Measurements from ENCODE around the gene APOBEC3A.
A peak's percentile ranks its signal among the peaks of the same experiment; 100 is the strongest.

The APOBEC3A gene

DNA sequence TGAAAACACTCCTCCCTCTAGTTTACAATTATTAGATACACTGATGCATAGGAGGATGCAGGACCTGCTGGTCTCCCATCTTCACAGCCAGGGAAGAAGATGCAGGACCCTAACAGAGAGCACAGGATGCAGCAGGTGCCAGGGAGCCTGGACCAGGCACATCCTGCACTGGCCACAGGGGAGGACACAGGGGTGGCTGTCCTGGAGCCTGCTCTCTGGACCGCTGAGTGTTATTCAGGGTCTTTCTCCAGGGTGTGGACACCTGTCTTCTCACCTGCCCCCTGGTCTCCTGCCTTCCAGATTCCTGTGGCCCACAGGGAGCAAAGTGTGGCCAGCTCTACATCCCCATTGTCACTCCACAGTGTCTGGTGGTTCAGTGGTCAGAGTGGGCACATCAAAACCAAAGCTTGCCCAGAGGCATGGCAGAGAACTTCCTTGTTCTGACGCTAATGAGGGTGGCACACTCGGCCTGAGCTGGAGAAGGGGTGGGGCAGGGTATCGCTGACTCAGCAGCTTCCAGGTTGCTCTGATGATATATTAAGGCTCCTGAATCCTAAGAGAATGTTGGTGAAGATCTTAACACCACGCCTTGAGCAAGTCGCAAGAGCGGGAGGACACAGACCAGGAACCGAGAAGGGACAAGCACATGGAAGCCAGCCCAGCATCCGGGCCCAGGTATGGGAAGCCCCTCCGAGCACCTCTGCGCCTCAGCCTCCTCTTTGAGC, at the start of gene APOBEC3A:
APOBEC3A (plus strand) TSS at position 564 of the 725 bp plus-strand sequence; CDS start at position 647, 83 bp downstream.
- no peak for DNase-seq

DNA sequence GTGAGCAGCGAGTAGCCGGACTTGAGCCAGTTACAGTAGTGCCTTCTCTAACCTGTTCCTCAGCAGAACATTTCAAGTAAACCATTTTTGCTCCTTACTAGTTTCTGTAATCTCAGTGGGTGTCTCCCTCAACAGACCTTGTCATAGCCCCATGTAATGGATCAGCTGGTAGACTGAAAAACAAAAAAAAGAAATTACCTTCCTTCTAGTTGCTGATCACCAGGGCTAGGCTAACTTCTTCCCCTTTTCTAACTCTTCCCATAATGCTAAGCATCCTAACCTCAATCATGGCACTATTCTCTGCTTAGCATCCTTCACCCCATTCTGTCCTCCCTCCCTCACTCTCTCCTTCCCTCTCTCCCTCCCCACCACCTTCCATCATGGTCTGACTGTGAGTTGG, 49.6 kb upstream of the APOBEC3A start:
- DNase-seq, result no peak

DNA sequence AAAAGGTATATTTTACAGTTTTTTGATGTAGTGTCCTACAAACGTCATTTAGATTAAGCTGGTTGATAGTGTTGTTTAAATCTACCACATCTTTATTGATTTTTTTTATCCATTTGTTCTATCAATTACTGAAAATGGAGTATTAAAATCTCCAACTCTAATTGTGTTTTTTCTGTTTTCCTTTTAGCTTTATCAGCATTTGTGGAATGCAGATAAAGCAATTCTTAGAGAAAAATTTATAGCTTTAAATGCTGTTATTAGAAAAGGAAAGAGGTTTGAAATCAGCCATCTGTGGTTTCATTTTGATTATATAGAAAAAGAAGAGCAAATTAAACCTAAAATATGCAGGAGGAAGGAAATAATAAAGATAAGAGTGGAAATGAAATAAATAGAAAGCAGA, 46.0 kb upstream of the APOBEC3A start:
- no peak for DNase-seq

DNA sequence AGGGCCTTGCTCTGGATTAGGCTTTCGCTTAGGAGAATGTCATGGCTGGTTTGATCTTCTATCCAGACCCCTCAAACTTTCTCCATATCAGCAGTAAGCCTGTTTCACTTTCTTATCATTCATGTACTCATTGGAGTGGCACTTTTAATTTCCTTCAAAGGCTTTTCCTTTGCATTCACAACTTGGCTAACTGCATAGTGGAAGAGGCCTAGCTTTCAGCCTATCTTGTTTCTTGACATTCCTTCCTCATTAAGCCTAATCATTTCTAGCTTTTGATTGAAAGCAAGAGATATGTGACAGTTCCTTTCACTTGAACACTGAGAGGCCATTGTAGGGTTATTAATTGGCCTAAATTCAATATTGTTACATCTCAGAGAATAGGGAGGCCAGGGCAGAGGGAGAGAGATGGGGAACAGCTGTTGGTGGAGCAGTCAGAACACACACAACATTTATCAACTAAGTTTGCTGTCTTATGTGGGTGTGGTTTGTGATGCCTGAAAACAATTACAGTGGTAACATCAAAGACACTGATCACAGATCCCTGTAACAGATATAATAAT, 37.7 kb upstream of the APOBEC3A start:
- no peak for DNase-seq

DNA sequence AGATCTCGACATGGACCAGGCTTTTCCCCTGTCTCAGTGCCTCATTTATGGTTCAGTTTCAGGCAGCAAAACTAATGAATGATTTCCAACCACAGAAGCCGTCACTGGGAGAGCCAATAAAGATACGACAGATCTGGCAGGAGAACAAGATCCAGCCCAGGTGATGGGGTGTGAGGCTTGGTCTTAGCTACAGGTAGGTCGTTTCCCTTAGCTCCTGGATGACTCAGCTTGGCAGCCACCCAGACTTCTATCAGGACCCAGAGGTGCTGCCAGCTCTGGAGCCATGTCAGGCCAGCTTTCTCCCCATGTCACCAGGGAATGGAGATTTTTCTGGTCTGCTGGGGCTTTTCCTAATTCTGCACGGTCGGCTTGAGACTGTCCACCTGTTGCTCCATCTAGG, 36.3 kb upstream of the APOBEC3A start:
- DNase-seq, result no peak

DNA sequence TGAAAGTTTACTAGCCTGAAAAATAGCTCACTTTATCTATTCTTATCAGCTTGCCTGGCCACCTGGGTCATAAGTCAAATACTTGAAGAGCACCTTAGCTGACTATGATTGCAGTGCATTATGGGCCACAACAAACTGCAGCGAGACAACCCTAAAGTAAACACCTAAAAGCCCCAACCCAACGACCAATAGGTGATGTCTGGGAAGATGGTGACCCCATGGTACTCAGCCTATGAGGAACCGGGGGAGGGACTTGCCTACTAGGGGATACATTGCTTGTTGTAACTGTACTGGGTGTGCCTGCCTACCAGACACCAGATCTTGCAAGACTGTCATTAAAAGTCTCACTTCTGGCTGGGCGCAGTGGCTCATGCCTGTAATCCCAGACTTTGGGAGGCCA, 35.6 kb upstream of the APOBEC3A start:
- DNase-seq, result no peak

DNA sequence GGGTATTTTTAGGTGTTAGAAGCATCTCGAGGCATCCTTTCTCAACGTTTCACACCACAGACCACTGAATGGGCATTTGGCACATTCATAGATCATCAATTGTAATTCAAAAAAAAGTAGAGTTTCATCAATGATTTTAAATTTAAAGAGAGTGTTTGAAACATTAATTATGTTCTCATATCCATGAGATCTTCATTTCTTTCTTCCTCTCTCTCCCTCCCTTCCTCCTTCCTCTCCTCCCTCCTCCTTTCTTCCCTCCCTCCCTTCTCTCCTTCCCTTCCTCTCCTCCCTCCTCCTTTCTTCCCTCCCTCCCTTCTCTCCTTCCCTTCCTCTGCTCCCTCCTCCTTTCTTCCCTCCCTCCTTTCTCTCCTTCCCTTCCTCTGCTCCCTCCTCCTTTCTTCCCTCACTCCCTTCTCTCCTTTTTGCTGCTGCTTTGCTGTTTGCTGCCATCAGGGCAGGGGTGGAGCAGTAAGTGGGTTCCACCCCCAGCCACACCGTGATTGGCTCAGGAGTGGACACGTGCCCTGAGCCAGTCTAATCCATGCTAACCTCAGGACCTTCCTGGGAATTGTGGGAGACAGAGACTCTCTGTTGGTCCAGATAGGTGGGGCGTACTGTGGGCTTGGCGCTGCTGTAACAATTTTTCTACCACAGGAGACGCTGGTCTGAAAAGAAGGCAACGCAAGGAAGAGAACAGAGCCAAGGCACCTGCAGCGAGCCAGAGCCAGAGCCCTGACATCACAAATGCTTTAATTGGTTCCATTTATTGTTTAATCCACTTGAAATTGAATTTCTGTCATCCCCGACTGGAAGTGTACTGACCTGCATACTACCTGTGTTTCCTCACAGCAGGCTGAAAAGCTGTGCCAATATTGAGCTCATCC, 33.7 kb upstream of the APOBEC3A start:
- DNase-seq, result peak; percentile 85

DNA sequence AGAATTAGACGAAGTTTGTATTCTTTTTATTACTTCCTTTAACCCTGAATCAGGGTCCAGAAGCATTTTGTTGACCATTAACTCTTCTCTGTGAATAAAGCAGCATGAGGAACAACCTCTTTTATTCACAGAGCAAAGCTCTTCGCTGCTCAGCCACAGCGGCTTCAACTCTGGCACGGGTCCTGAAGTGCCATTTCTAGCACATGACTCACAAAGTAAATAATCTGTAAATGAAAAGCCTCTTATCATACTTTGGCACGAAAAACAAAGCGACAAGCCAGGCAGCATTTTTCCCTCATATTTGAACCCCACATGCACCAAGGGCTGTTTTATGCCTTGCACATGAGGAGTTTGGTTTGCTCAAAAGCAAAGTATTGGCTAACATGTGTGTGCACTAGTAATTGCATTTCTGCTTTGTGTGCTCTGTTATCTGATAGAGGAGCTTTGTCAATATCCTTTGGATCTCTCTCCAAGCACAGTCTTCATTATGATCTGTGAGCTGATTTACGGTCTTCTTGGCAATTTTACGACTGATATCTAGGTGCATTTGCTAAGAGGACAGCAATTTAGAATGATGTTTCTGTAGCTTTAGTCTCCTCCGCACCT, 33.0 kb upstream of the APOBEC3A start:
- peak; percentile 91 for DNase-seq

DNA sequence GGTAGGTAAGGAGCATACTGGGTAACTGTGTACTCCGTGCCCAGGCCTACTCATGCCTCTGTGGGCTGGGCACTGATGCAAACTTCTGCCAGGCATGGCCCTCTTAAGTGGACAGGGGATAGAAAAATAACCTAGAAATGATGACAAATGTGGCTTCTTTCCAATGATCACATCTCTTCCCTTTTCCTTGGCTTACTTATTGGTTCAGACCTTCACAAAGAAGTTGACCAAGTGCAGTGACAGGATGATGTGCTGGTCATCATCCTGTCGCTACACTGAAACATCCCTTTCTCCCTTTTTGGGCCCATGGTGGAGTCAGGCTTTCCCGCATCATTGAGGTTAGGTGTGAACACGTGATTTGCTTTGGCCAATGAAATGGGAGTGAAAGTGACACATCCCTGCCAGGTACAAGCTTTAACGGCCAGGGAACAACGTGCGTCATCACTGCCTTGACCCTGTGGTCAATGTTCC, 31.8 kb upstream of the APOBEC3A start:
- DNase-seq, result no peak

DNA sequence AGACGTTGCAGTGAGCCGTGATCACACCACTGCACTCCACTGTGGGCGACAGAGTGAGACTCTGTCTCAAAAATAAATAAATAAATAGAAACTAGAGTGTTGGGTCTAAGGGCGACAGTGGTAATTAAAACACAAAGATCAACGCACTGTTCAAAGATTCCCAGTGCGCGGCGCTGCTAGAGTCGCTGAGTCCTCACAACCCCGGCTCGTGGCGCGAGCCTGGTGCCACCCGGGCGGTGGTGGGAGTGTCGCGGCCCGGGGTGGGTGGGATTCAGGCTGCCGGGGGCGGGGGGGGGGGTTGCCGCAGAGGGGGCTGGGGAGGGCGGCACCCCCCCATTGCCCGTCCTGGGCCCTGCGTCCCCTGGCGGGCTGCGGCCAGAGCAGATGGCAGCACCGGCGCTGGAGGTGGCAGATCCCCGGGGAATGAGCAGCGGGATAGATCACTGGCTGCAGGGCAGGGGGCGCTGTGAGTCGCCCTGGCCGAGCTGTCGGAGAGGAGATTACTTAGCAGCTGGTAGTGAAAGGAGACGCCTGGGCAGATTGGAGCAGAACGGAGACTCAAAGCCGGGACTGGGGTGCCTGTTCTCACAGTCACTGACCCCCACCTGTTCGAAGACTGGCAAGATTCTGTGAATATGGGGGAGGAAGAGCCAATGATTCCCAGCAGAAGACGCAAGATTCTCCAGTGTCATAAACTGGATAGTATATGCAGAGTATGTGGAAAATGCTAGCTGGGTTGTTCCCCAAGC, 30.2 kb upstream of the APOBEC3A start:
- peak; percentile 41 for DNase-seq

DNA sequence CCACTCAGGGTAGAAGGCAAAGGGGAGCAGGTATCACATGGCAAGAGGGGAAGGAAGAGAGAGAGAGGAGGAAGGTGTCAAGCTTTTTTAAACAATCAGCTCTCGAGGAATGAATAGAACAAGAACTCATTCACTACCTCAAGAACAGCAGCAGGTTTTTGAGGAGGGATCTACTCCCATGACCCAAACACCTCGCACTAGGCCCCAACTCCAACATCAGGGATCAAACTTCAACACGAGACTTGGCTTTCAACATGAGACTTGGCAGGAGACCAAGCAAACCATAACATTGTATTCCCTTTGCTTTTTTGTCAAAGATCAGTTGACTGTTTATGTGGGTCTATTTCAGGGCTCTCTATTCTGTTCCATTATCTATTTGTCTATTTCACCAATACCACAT, 26.9 kb upstream of the APOBEC3A start:
- DNase-seq, result no peak

DNA sequence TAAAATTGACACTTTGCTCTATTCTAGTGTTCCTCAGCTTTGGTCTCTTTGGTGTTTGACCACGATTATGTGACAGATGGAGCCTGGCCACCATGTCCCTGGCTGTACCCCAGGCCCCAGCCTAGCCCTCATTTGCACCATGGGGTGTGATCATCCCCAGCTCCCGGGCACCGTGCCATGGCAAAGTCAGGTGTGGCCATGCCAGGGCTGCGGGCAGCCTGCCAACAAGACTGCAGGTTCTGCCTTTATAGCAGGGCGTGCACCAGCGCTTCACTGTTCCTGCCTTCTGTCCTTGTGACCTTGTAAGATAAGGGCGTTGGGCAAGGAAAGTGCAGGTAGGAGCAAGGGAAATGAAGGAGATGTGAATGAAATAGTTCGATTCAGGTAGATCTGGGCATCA, 22.4 kb upstream of the APOBEC3A start:
- DNase-seq, result peak; percentile 78

DNA sequence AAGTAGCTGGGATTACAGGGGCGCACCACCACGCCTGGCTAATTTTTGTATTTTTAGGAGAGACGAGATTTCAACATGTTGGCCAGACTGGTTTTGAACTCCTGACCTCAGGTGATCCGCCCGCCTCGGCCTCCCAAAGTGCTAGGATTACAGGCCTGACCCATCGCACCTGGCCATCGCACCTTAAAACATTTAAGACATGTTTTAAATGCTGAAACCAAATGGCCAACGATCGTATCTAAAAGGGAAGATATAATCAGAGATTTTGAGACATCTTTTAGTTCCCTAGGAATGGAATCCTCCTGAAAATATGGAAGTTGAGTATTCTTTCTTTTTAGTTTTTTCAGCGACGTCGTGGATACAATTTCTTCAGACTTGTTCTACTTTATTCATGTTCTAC, 21.8 kb upstream of the APOBEC3A start:
- DNase-seq, result no peak

DNA sequence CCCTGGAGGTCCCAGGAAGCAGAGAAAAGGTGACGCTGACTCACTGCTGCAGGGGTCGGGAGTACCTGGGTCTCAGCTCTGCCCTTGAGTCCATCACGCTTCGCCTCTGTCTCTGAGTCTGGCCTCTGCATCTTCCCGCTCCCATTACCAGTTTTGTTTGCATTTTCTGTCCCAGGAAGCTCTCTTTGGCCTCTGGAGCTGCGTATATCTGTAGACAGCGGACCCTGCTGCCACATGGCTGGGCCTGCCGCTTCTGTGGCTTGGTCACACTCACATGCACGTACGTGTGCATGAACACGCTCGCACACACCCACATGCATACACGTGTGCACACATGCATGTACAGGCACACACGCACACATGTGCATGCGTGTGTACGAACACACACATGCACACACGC, 20.8 kb upstream of the APOBEC3A start:
- no peak for DNase-seq

DNA sequence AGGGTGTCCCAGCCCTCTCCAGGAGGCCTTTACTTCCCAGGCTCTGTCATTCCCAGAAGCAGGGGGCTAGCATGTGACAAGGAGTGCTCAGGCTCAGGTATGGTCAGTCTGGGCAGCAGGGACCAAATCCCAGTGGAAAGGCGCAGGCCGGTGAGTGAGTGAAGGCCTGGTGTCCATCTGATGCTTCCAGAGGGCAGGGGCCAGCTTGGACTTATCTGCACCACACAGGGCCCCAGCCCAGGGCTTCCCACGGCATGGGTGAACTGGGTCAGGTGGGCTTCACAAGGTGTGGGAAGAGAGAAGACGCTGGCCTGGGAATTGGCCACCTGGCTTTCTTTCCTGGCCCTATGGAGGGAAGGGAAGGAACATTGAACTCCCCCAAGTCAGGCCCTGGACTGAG, 20.4 kb upstream of the APOBEC3A start:
- DNase-seq, result no peak

DNA sequence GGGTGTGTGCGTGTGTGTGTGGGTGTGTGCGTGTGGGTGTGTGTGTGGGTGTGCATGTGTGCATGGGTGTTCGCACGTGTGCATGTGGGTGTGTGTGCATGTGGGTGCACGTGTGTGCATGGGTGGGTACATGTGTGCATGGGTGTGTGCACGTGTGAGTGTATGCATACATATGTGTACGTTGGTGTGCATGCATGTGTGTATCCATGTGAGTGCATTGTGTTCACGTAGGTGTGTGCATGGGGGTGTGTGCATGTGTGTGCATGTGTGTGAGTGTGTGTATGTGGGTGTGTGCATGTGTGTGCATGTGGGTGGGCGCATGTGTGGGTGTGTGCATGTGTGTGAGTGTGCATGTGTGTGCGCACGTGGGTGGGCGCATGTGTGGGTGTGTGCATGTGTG, 19.9 kb upstream of the APOBEC3A start:
- no peak for DNase-seq

DNA sequence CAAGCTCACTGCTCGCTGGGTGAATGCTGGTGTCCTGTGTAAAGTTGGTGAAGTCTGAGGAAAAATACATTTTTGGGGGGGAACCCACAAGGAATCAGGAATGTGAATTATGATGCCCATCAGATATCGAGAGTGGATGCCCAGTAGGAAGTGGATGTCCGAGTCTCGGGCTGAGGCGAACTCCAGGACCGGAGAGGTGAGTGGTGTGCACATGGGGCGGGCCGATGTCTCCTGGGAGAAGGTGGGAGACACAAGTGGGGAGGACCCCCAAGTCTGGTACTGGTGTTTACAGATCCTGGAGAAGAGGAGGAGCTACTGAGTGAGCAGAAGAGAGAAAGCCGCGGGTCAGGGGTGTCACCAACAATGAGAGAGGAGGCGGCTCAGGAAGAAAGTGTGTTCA, 19.2 kb upstream of the APOBEC3A start:
- no peak for DNase-seq

DNA sequence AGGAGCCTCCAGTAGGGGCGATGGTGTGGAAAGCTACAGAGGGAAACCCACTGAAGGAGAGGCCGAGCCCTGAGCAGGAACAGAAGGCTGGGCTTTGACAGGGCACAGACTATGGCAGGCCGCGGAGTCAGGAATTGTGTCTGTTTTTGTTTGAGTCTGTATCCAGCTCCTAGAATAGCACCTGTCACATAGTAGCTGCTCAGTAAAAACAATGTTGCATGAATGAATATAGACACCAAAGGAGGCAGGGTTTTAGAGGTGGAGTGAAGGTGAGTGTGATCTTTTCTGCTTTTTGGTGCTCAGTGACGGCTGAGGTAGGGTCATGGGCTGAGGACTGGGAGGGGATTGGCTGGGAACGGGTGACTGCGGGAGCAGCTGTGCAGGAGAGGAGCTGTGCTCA, 18.5 kb upstream of the APOBEC3A start:
- DNase-seq, result no peak

DNA sequence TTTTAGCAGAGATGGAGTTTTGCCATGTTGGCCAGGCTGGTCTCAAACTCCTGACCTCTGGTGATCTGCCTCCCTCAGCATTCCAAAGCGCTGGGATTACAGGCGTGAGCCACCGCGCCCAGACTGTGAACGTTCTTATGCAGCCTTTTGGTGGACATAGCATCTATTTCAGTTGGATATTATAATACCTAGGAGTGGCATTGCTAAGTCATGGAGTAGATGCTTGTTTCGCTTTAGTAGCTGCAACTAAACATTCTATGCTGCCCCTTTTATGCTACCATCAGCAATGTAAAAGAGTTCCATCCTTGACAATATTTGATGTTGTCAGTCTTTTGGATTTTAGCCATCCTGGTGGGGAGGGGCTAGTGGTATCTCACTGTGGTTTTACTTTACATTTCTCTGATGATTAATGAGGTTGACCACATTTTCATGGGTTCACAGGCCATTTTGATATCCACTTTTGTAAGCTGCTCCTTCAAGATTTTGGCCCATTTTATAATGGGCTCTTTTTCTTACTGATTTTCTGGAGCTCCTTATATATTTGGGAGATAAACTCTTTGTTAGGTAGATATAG, 16.5 kb upstream of the APOBEC3A start:
- no peak for DNase-seq

DNA sequence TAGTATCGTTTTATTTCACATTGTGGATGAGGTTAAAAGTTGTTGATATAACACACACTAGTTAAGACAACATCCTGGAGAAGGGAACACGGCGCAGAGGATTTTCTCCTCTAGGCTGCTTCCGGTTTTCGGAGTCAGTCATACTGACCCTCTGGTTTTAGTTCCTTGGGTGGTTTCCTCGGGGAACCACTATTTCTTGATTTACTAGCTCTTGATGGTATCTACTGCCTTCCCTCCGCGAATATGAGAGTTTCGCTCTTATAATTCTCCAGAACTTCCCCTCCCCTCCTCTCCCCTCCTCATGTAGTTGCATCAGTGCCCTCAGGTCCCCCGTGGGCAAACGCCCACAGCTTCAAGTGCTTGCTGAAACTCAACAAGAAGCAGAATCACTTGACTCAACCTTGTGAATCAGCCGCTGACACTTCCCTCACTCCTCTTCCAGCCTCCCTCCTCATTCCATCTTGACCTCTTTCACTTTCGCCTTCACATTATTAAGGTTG, 15.9 kb upstream of the APOBEC3A start:
- no peak for DNase-seq

DNA sequence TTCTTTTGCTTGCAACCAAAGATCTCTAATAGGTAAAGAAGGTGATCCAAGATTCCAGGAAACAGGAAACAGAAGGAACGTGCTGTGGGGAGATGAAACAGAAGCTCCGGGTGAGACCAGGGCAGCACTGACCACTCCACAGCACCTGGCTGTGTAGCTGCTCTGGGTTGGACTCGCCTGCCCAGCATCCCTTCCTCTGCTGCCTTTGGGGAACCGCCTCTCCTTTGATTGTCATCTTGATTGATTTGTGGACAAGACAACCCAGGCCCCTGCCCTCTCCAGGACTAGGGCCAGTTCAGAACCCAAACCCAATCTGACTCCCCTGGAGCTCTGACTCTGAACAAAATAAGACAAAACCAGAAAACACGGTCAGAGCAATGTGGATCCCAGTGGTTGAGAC, 14.7 kb upstream of the APOBEC3A start:
- no peak for DNase-seq

DNA sequence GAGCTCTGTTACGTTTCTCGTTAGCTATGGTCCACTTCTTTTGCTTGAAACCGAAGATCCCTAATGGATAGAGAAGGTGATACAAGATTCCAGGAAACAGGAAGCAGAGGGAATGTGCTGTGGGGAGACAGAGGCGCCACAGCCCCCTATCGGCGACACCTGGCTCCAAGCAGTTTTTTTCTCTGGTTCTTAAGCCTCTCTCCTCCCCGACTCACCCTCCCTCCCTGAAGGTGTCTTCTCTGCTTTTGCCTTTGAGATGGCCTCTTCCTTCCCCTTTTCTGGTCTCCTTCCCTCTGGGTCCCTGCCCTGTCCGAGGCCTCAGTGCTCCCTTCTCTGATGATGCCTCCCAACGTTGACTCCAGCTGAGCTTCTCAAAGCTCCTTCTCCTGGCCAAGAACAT, 14.2 kb upstream of the APOBEC3A start:
- no peak for DNase-seq
